ENCODE data around the gene LIPI.
"Not testable (repeated sequence)": the region's sequence is repeated elsewhere in the genome, so short reads cannot be mapped to it uniquely, and the experiment has no call there.

LIPI gene

GRCh38 chr21:14070968-14071367 is 139.8 kb downstream of the LIPI start:
- TF ChIP-seq CTCF (IDR thresholded peaks at IDR 0.05; ENCODE audit: borderline replicate concordance, insufficient read depth, low read depth, low read length): no peak
- H3K4me3 ChIP-seq (ENCODE audit: low read depth, low read length): no peak overlapping the region

- no peak overlapping the region for H3K4me3 ChIP-seq (ENCODE audit: low read depth, low read length)
- TF ChIP-seq CTCF (IDR thresholded peaks at IDR 0.05; ENCODE audit: borderline replicate concordance, insufficient read depth, low read depth, low read length): no peak
Observed at GRCh38 chr21:14070049-14070893, 140.5 kb downstream of the LIPI start.

GRCh38 chr21:14064296-14064645 is 146.5 kb downstream of the LIPI start:
- H3K4me3 ChIP-seq (ENCODE audit: low read depth, low read length): no peak overlapping the region
- TF ChIP-seq CTCF (IDR thresholded peaks at IDR 0.05; ENCODE audit: borderline replicate concordance, insufficient read depth, low read depth, low read length): no peak

GRCh38 chr21:14063620-14064295 is 147.0 kb downstream of the LIPI start:
- H3K4me3 ChIP-seq (ENCODE audit: low read depth, low read length): not testable (repeated sequence)

- not testable (repeated sequence) for H3K4me3 ChIP-seq (ENCODE audit: low read depth, low read length)
Observed at GRCh38 chr21:14062684-14063083, 148.1 kb downstream of the LIPI start.

GRCh38 chr21:14061820-14062219 is 148.9 kb downstream of the LIPI start:
- not testable (repeated sequence) for H3K4me3 ChIP-seq (ENCODE audit: low read depth, low read length)

- not testable (repeated sequence) for H3K4me3 ChIP-seq (ENCODE audit: low read depth, low read length)
Observed at GRCh38 chr21:14058995-14059627, 151.6 kb downstream of the LIPI start.

Measured in GM12875 (cell line).